ENCODE results near the gene TXNL4B.
A peak's percentile ranks its signal among the peaks of the same experiment; 100 is the strongest.

Gene TXNL4B

GRCh38 chr16:72093448-72094265, at the start of gene TXNL4B, which contains the start of gene DHX38:
TXNL4B (minus strand) TSS chr16:72093620; CDS start chr16:72090749, 2,871 bp downstream.
DHX38 (plus strand) TSS chr16:72093847; CDS start chr16:72096158, 2,311 bp downstream.
- peak; percentile 99 for DNase-seq

DNA sequence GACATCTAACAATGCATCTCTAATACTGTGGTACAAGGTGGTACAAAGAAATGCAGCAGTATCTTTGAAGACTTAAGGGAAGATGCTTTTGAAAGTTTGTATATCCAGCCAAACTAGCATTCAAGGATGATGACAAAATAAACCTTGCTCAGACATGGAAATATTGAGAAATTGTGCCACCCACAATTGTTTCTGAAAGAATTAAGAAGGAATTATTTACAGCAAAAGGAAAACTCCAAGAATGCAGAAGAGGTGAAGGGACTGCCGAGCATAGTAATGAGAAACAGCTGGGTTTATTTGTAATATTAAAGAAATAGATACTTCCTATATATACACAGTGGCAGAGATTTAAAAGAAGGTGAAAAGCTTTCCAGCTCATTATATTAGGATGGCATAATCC, 49.1 kb upstream of the TXNL4B start:
- DNase-seq, result no peak

DNA sequence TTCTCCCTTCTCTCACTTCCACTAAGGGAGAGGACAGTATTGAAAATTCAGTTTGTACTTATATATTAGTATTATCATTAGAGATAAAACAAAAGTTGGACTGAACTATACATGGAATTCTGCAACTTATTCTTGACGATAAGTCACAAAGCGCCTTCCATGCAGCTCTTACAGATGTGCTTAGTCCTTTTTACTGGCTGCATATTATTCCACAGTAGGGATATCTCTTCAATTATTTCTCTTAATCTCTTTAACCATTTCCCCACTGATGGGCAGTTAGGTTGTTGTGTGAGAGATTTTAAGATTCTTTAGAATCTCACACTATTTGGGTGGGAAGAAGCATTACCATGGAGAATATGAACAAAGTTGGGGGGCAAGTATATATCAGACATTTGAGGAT, 46.5 kb upstream of the TXNL4B start:
- no peak for DNase-seq

DNA sequence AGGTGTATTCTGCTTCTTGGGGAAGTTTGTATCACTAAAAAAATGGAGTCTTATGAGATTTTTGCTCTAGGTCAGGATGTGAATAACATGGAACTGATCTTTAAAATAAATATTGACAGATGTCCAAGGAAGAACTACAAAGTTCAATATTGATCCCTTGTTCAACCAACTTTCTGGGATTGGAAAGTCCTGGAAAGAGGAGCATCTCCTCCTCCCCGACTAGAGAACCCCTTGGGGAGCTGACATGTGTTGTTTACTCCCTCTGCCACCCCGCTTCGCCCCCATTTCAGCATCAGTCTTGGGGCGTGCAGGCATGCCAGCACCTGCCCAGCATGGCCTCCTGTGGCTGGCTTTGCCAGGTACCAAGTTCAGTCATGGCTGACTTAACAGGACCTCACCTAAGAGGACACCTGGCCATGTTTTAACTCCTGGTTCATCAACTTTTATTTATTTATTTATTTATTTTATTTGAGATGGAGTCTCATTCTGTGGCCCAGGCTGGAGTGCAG, 44.7 kb upstream of the TXNL4B start:
- no peak for DNase-seq

GRCh38 chr16:72137380-72138063, 44.1 kb upstream of the TXNL4B start:
- no peak for DNase-seq

- no peak for DNase-seq
Observed at GRCh38 chr16:72134507-72134906, 41.1 kb upstream of the TXNL4B start.

- no peak for DNase-seq
Observed at GRCh38 chr16:72132726-72133125, 39.3 kb upstream of the TXNL4B start.

GRCh38 chr16:72131036-72131435, 37.6 kb upstream of the TXNL4B start:
- no peak for DNase-seq

GRCh38 chr16:72129976-72130656, 36.7 kb upstream of the TXNL4B start:
- no peak for DNase-seq

GRCh38 chr16:72128701-72129100, 35.3 kb upstream of the TXNL4B start:
- no peak for DNase-seq

DNA sequence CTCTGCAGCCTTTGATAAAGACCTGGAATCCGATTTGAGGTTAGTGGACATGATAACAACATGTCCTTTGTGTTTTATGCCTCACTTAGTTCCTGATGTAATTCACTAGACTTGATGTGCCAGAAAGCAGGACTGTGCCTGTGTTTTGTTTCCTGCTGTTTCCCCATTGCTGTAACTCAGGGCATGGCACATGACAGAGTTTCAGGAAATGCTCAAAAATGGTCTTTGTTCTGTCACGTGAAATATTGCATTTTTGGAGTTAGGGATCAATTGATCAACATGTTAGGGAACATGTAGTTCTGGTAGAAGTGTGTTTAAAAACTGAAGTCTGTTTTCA, 33.0 kb upstream of the TXNL4B start:
- DNase-seq, result no peak

DNA sequence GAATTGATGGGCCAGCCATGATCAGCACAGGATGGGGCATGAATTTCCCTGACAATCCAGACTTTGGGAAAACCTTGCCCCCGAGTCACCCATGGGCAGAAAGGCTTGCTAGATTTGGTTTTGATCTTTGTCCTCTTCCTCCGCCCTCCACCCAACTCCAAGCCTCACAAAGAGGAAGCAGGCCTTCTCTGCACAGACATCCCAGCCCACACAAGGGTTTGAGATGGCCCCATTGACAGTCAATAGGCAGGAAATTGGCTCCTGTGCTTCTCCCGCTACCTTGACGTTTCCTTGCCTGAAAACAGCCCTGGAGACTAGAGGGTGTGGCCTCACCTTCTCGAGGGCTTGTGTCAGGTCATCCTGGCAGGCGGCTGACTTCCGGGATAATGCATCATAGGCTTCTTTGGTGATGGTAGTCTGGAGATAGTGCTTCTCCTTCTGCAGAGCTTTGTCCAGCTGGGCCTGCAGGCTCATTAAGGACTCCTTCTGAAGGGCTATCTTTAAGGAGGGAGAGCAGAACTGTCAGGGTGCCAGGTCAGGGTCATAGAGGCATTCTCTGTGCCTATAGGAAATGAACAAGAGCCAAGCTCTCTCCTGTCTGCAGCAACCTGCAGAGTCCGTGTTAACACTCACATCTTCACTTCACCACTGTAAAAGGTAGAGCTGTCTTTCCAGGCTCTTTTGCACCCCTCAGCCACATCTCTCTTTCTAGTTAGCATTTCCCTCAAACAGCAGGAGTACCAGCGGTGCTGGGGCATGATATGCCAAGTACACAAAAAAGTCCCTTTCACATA, 32.4 kb upstream of the TXNL4B start:
- no peak for DNase-seq

GRCh38 chr16:72124761-72125634, 31.6 kb upstream of the TXNL4B start:
- peak; percentile 75 for DNase-seq

DNA sequence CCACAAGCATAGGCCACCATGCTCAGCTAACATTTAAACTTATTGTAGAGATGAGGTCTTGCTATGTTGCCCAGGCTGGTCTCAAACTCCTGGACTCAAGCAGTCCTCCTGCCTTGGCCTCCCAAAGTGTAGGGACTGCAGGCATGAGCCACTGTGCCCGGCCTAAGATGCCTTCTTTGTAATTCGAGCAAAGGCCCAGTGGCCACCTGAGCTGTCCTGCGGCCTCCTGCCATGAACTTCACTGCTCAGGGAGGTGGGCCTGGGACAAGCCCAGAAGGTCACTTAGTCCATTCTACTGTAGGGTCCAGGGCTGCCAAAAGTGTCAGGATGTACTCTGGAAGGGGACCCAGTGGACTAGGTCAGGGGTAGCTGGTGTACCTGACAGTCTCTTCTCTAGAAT, 30.7 kb upstream of the TXNL4B start:
- no peak for DNase-seq

DNA sequence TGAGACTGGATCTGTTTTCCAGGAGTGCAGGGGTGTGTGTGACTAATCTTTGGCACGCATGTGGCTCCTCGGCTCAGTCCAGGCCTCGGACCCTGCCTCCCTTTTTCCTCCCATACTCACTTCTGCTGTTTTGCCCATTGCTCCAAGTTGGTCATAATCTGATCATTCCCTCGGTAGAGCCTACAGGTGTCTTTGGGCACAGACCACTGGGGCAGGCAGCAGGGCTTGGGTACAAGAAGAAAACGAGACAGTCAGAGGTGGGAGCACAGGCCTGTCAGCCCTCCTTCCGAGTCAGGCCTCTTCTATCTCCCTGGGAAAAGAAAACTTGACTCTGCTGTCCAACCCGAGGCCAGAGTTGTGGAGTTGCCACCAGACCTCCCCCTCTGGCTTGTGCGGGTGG, 30.0 kb upstream of the TXNL4B start:
- DNase-seq, result no peak

GRCh38 chr16:72122916-72123315, 29.5 kb upstream of the TXNL4B start:
- no peak for DNase-seq

- DNase-seq, result no peak
Observed at GRCh38 chr16:72122308-72122707, 28.9 kb upstream of the TXNL4B start.

GRCh38 chr16:72120026-72120425, 26.6 kb upstream of the TXNL4B start:
- DNase-seq, result no peak

DNA sequence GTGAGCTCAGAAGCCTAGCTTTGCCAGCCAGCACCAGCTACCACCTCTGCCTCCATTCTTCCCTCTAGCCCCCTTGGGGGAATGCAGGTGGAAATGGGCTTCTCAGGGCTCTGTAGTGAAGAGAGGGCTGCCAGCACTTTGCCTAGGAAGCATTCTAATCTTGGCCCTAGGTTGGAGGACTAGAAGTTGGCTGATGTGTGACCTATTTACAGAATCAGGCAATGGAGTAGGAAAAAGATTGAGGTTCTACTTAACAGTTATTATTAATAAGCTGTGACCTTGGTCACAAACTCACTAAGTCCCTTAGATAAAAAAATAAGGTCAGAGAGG, 20.2 kb upstream of the TXNL4B start:
- DNase-seq, result no peak

- no peak for DNase-seq
Observed at GRCh38 chr16:72112906-72113615, 19.6 kb upstream of the TXNL4B start.

- DNase-seq, result no peak
Observed at GRCh38 chr16:72112452-72112792, 19.0 kb upstream of the TXNL4B start.

Measured in NCI-H82 (cell line).